ENCODE results near the gene ZFHX2.
A peak's percentile ranks its signal among the peaks of the same experiment; 100 is the strongest.

ZFHX2 gene

GRCh38 chr14:23513818-23514643 is 37.5 kb downstream of the ZFHX2 start:
- no peak overlapping the region for H4K8ac ChIP-seq (ENCODE audit: low read depth, low read length)

GRCh38 chr14:23513005-23513817 is 38.4 kb downstream of the ZFHX2 start:
- no peaks in the 10 kb centered on the region for H3K9me3 ChIP-seq (replicated peaks in 1 of 2; ENCODE audit: control insufficient read depth in 2 of 2, insufficient read depth in 1 of 2, low read depth in 1 of 2, low read length in 2 of 2)
- H3K18ac ChIP-seq (ENCODE audit: low read length): no peak overlapping the region
- H3K23ac ChIP-seq (ENCODE audit: low read depth, low read length, poor library complexity): no peak overlapping the region
- no peaks in the 10 kb centered on the region for H3K27me3 ChIP-seq (ENCODE audit: control insufficient read depth in 3 of 3, insufficient read depth in 3 of 3, low read depth in 1 of 3, low read length in 3 of 3)
- no peak overlapping the region for H2AK5ac ChIP-seq (ENCODE audit: low read depth, low read length)
- no peak overlapping the region for H3K4ac ChIP-seq (ENCODE audit: low read length)
- H2BK120ac ChIP-seq (ENCODE audit: low read depth, low read length): no peak overlapping the region
- H2BK5ac ChIP-seq (ENCODE audit: low read length): no peak overlapping the region
- no peak overlapping the region for H3K4me2 ChIP-seq (ENCODE audit: insufficient read depth, low read length, poor library complexity, severe bottlenecking)
- no peak overlapping the region for H4K91ac ChIP-seq (ENCODE audit: low read depth, low read length, poor library complexity)
- no peak overlapping the region for H3K14ac ChIP-seq (ENCODE audit: low read length)
- no peak overlapping the region for H3K4me3 ChIP-seq (ENCODE audit: low read length in 2 of 2)
- H3K79me1 ChIP-seq (ENCODE audit: low read depth, low read length): no peaks in the 10 kb centered on the region
- H3K4me1 ChIP-seq (ENCODE audit: control insufficient read depth in 2 of 2, insufficient read depth in 1 of 2, low read depth in 1 of 2, low read length in 2 of 2): no peaks in the 10 kb centered on the region
- H3K36me3 ChIP-seq (replicated peaks in 1 of 2; ENCODE audit: control insufficient read depth in 2 of 2, insufficient read depth in 2 of 2, low read length in 2 of 2): no peaks in the 10 kb centered on the region
- H2BK15ac ChIP-seq (ENCODE audit: low read length): no peak overlapping the region
- H4K8ac ChIP-seq (ENCODE audit: low read depth, low read length): no peak overlapping the region
- H3K27ac ChIP-seq (replicated peaks; ENCODE audit: low read length): no peak overlapping the region
- no peak overlapping the region for H2BK12ac ChIP-seq (ENCODE audit: low read length)
- WGBS, 2 donors (ENCODE audit: extremely low coverage in 2 of 2, insufficient read length in 2 of 2, insufficient replicate concordance in 1 of 2): no CpG with 5 or more reads among the region's 25 CpGs
- H2AFZ ChIP-seq (ENCODE audit: low read length): no peak overlapping the region
- no peak for DNase-seq (ENCODE audit: low spot score)
- no peak overlapping the region for H3K9ac ChIP-seq (ENCODE audit: low read depth, low read length, poor library complexity)

More at GRCh38 chr14:23513818-23514643, 37.5 kb downstream of the ZFHX2 start:
- no peak overlapping the region for H4K91ac ChIP-seq (ENCODE audit: low read depth, low read length, poor library complexity)
- no peak overlapping the region for H3K4ac ChIP-seq (ENCODE audit: low read length)
- H3K27ac ChIP-seq (replicated peaks; ENCODE audit: low read length): no peak overlapping the region
- H2BK12ac ChIP-seq (ENCODE audit: low read length): no peak overlapping the region
- DNase-seq (ENCODE audit: low spot score): no peak
- no peaks in the 10 kb centered on the region for H3K9me3 ChIP-seq (replicated peaks in 1 of 2; ENCODE audit: control insufficient read depth in 2 of 2, insufficient read depth in 1 of 2, low read depth in 1 of 2, low read length in 2 of 2)
- no peak overlapping the region for H2BK5ac ChIP-seq (ENCODE audit: low read length)
- no peak overlapping the region for H3K4me3 ChIP-seq (ENCODE audit: low read length in 2 of 2)
- no peak overlapping the region for H3K9ac ChIP-seq (ENCODE audit: low read depth, low read length, poor library complexity)
- no peaks in the 10 kb centered on the region for H3K36me3 ChIP-seq (replicated peaks in 1 of 2; ENCODE audit: control insufficient read depth in 2 of 2, insufficient read depth in 2 of 2, low read length in 2 of 2)
- H2BK120ac ChIP-seq (ENCODE audit: low read depth, low read length): no peak overlapping the region
- H2BK15ac ChIP-seq (ENCODE audit: low read length): no peak overlapping the region
- no peak overlapping the region for H3K18ac ChIP-seq (ENCODE audit: low read length)
- no peaks in the 10 kb centered on the region for H3K27me3 ChIP-seq (ENCODE audit: control insufficient read depth in 3 of 3, insufficient read depth in 3 of 3, low read depth in 1 of 3, low read length in 3 of 3)
- H3K4me1 ChIP-seq (ENCODE audit: control insufficient read depth in 2 of 2, insufficient read depth in 1 of 2, low read depth in 1 of 2, low read length in 2 of 2): peaks cover 0 to 4% of the 10 kb centered on the region in 2 donors
- H2AK5ac ChIP-seq (ENCODE audit: low read depth, low read length): no peak overlapping the region
- peak overlapping the region; percentile 19 for H3K23ac ChIP-seq (ENCODE audit: low read depth, low read length, poor library complexity)
- WGBS, 2 donors (ENCODE audit: extremely low coverage in 2 of 2, insufficient read length in 2 of 2, insufficient replicate concordance in 1 of 2): no CpG with 5 or more reads among the region's 8 CpGs
- no peaks in the 10 kb centered on the region for H3K79me1 ChIP-seq (ENCODE audit: low read depth, low read length)
- H3K4me2 ChIP-seq (ENCODE audit: insufficient read depth, low read length, poor library complexity, severe bottlenecking): no peak overlapping the region
- H2AFZ ChIP-seq (ENCODE audit: low read length): no peak overlapping the region
- no peak overlapping the region for H3K14ac ChIP-seq (ENCODE audit: low read length)

GRCh38 chr14:23512156-23512555 is 39.4 kb downstream of the ZFHX2 start:
- H3K27me3 ChIP-seq (ENCODE audit: control insufficient read depth in 3 of 3, insufficient read depth in 3 of 3, low read depth in 1 of 3, low read length in 3 of 3): no peaks in the 10 kb centered on the region
- H3K4me2 ChIP-seq (ENCODE audit: insufficient read depth, low read length, poor library complexity, severe bottlenecking): no peak overlapping the region
- H4K8ac ChIP-seq (ENCODE audit: low read depth, low read length): no peak overlapping the region
- H4K91ac ChIP-seq (ENCODE audit: low read depth, low read length, poor library complexity): no peak overlapping the region
- no peak overlapping the region for H3K14ac ChIP-seq (ENCODE audit: low read length)
- H3K79me1 ChIP-seq (ENCODE audit: low read depth, low read length): no peaks in the 10 kb centered on the region
- no peak overlapping the region for H3K4me3 ChIP-seq (ENCODE audit: low read length in 2 of 2)
- H2AFZ ChIP-seq (ENCODE audit: low read length): no peak overlapping the region
- H2BK12ac ChIP-seq (ENCODE audit: low read length): no peak overlapping the region
- no peaks in the 10 kb centered on the region for H3K9me3 ChIP-seq (replicated peaks in 1 of 2; ENCODE audit: control insufficient read depth in 2 of 2, insufficient read depth in 1 of 2, low read depth in 1 of 2, low read length in 2 of 2)
- H3K4me1 ChIP-seq (ENCODE audit: control insufficient read depth in 2 of 2, insufficient read depth in 1 of 2, low read depth in 1 of 2, low read length in 2 of 2): no peaks in the 10 kb centered on the region
- no peak overlapping the region for H3K27ac ChIP-seq (replicated peaks; ENCODE audit: low read length)
- no peak overlapping the region for H3K4ac ChIP-seq (ENCODE audit: low read length)
- H3K18ac ChIP-seq (ENCODE audit: low read length): peak overlapping the region; percentile 41
- WGBS, 2 donors (ENCODE audit: extremely low coverage in 2 of 2, insufficient read length in 2 of 2, insufficient replicate concordance in 1 of 2): no CpG with 5 or more reads among the region's 13 CpGs
- no peak overlapping the region for H2BK15ac ChIP-seq (ENCODE audit: low read length)
- no peak overlapping the region for H2BK5ac ChIP-seq (ENCODE audit: low read length)
- H3K9ac ChIP-seq (ENCODE audit: low read depth, low read length, poor library complexity): peak overlapping the region; percentile 9
- no peak overlapping the region for H2BK120ac ChIP-seq (ENCODE audit: low read depth, low read length)
- H2AK5ac ChIP-seq (ENCODE audit: low read depth, low read length): no peak overlapping the region
- DNase-seq (ENCODE audit: low spot score): no peak
- H3K23ac ChIP-seq (ENCODE audit: low read depth, low read length, poor library complexity): no peak overlapping the region
- H3K36me3 ChIP-seq (replicated peaks in 1 of 2; ENCODE audit: control insufficient read depth in 2 of 2, insufficient read depth in 2 of 2, low read length in 2 of 2): no peaks in the 10 kb centered on the region

- Histone ChIP-seq H3K4me2 (ENCODE audit: insufficient read depth, low read length, poor library complexity, severe bottlenecking) (no peak overlapping the region), H2BK120ac (ENCODE audit: low read depth, low read length) (no peak overlapping the region), H2BK12ac (ENCODE audit: low read length) (no peak overlapping the region), H2AK5ac (ENCODE audit: low read depth, low read length) (no peak overlapping the region), H2BK15ac (ENCODE audit: low read length) (no peak overlapping the region), H3K27ac (replicated peaks; ENCODE audit: low read length) (peak overlapping the region; percentile 78), H3K27me3 (ENCODE audit: control insufficient read depth in 3 of 3, insufficient read depth in 3 of 3, low read depth in 1 of 3, low read length in 3 of 3) (no peaks in the 10 kb centered on the region), H2BK5ac (ENCODE audit: low read length) (no peak overlapping the region), H3K4me1 (ENCODE audit: control insufficient read depth in 2 of 2, insufficient read depth in 1 of 2, low read depth in 1 of 2, low read length in 2 of 2) (peaks cover 9 to 11% of the 10 kb centered on the region in 2 donors), H2AFZ (ENCODE audit: low read length) (peak overlapping the region; percentile 55), H3K18ac (ENCODE audit: low read length) (no peak overlapping the region), H3K14ac (ENCODE audit: low read length) (no peak overlapping the region), H3K36me3 (replicated peaks in 1 of 2; ENCODE audit: control insufficient read depth in 2 of 2, insufficient read depth in 2 of 2, low read length in 2 of 2) (no peaks in the 10 kb centered on the region), H3K9me3 (replicated peaks in 1 of 2; ENCODE audit: control insufficient read depth in 2 of 2, insufficient read depth in 1 of 2, low read depth in 1 of 2, low read length in 2 of 2) (no peaks in the 10 kb centered on the region), H3K79me1 (ENCODE audit: low read depth, low read length) (no peaks in the 10 kb centered on the region), H3K4ac (ENCODE audit: low read length) (no peak overlapping the region), H4K8ac (ENCODE audit: low read depth, low read length) (no peak overlapping the region), H4K91ac (ENCODE audit: low read depth, low read length, poor library complexity) (no peak overlapping the region), H3K9ac (ENCODE audit: low read depth, low read length, poor library complexity) (no peak overlapping the region), H3K4me3 (ENCODE audit: low read length in 2 of 2) (no peak overlapping the region), H3K23ac (ENCODE audit: low read depth, low read length, poor library complexity) (no peak overlapping the region)
- DNase-seq (ENCODE audit: low spot score): peak; percentile 75
- WGBS, 2 donors (ENCODE audit: extremely low coverage in 2 of 2, insufficient read length in 2 of 2, insufficient replicate concordance in 1 of 2): no CpG with 5 or more reads among the region's 2 CpGs
These were observed 57.3 kb downstream of the ZFHX2 start for GRCh38 chr14:23494223-23494622.

Data from neuronal stem cell (in vitro differentiated cells).